Lower lobe of right lung (tissue), 2 donors: ENCODE results near the gene LYZL4. TPM values are rescaled to one million over a fixed set of nuclear protein-coding genes. Genes with fewer than 3 reads are reported as not detected.
A peak's percentile ranks its signal among the peaks of the same experiment; 100 is the strongest.

Experiments
- ATAC-seq, 2 donors: fragments of 200-7000 bp; cut with Tn5 transposase; one replicate each; pipeline ENCODE4 v1.9.1; 2020 to 2022; ENCODE audit warnings: mild to moderate bottlenecking in 2 of 2, moderate library complexity in 2 of 2
- DNase-seq: peaks from one replicate; pipeline ENCODE4 v3.0.0-alpha.2; 2020
- H3K27ac ChIP-seq: fragments of 200-600 bp; one replicate; pipeline ENCODE4 v1.8.0; 2022
- H3K27me3 ChIP-seq: fragments of 200-600 bp; one replicate; pipeline ENCODE4 v1.8.0; 2022; ENCODE audit warnings: low read depth
- H3K36me3 ChIP-seq: fragments of 200-600 bp; one replicate; pipeline ENCODE4 v1.8.0; 2022; ENCODE audit warnings: mild to moderate bottlenecking
- H3K4me1 ChIP-seq: fragments of 200-600 bp; one replicate; pipeline ENCODE4 v1.8.0; 2022
- H3K4me3 ChIP-seq: fragments of 200-600 bp; one replicate; pipeline ENCODE4 v1.8.0; 2022; ENCODE audit warnings: mild to moderate bottlenecking
- H3K9me3 ChIP-seq: fragments of 200-600 bp; one replicate; pipeline ENCODE4 v1.8.0; 2022
- CTCF ChIP-seq: fragments of 200-600 bp; IDR thresholded peaks from one replicate; pipeline ENCODE4 v1.8.0; 2022; ENCODE audit warnings: antibody characterized with exemption, mild to moderate bottlenecking
- intact Hi-C: fragments of 100-400 bp; cut with DNase I; formaldehyde crosslinking; loops from one replicate; pipeline ENCODE4 v1.11.0; 2022
- total RNA-seq: library from RNA; stranded (reverse); fragmentation: NEBNext Ultra II Directional; extraction: Animal tissue kit (Norgen Biotek cat#: 25700); gene quantifications from one replicate; pipeline ENCODE4 v1.2.1, GENCODE V29; 2021
- donor health status: DM: no; HTN: yes; CAD: no; lungs with severe emphysema.

The LYZL4 gene
- total RNA-seq, 1 donor from 2014 or later, result not detected

- no peak for TF ChIP-seq CTCF
- peak; percentile 50 for DNase-seq
- Histone ChIP-seq H3K27ac (no peak overlapping the region), H3K4me3 (no peak overlapping the region), H3K36me3 (no peaks in the 10 kb centered on the region), H3K9me3 (no peaks in the 10 kb centered on the region), H3K4me1 (peaks cover 10% of the 10 kb centered on the region), H3K27me3 (peaks cover 14% of the 10 kb centered on the region)
- intact Hi-C loops, result loop anchor here (5.0 kb wide), 1 partner anchor 195 kb away; no protein-coding TSS in a partner anchor
- ATAC-seq, result peak; percentile 55 to 78
Observed at GRCh38 chr3:42442640-42443039, 32.2 kb upstream of the LYZL4 start.

GRCh38 chr3:42441791-42442190 lies 31.4 kb upstream of the LYZL4 start:
- no peak for DNase-seq
- Histone ChIP-seq H3K9me3 (no peaks in the 10 kb centered on the region), H3K27ac (no peak overlapping the region), H3K4me1 (peaks cover 10% of the 10 kb centered on the region), H3K36me3 (no peaks in the 10 kb centered on the region), H3K4me3 (no peak overlapping the region), H3K27me3 (peaks cover 14% of the 10 kb centered on the region)
- no peak for TF ChIP-seq CTCF
- no peak for ATAC-seq
- intact Hi-C loops, result loop anchor here (5.0 kb wide), 1 partner anchor 194 kb away; no protein-coding TSS in a partner anchor

- Histone ChIP-seq H3K9me3 (no peaks in the 10 kb centered on the region), H3K4me1 (peaks cover 10% of the 10 kb centered on the region), H3K4me3 (no peak overlapping the region), H3K27me3 (peaks cover 14% of the 10 kb centered on the region), H3K27ac (no peak overlapping the region), H3K36me3 (no peaks in the 10 kb centered on the region)
- no peak for DNase-seq
- ATAC-seq, result no peak
- no peak for TF ChIP-seq CTCF
- intact Hi-C loops, result loop anchor here (5.0 kb wide), 1 partner anchor 194 kb away; no protein-coding TSS in a partner anchor
Observed at GRCh38 chr3:42440924-42441323, 30.5 kb upstream of the LYZL4 start.

GRCh38 chr3:42439261-42440115 lies 29.1 kb upstream of the LYZL4 start:
- Histone ChIP-seq H3K27ac (no peak overlapping the region), H3K27me3 (peaks cover 14% of the 10 kb centered on the region), H3K4me3 (no peak overlapping the region), H3K36me3 (no peaks in the 10 kb centered on the region), H3K9me3 (no peaks in the 10 kb centered on the region), H3K4me1 (peaks cover 10% of the 10 kb centered on the region)
- DNase-seq (no peak), ATAC-seq (no peak)
- intact Hi-C loops, result loop anchor here (5.0 kb wide), 1 partner anchor 192 kb away; no protein-coding TSS in a partner anchor
- no peak for TF ChIP-seq CTCF

- no peak overlapping the region for H3K27ac ChIP-seq
- H3K4me1 ChIP-seq, result peaks cover 7% of the 10 kb centered on the region
- DNase-seq (no peak), ATAC-seq (no peak)
- intact Hi-C loops, result no loop called here
- peaks cover 14% of the 10 kb centered on the region for H3K27me3 ChIP-seq
- no peak for TF ChIP-seq CTCF
- H3K4me3 ChIP-seq, result no peak overlapping the region
- no peaks in the 10 kb centered on the region for H3K9me3 ChIP-seq
- H3K36me3 ChIP-seq, result no peaks in the 10 kb centered on the region
Observed at GRCh38 chr3:42438758-42439157, 28.3 kb upstream of the LYZL4 start.
